Fibroblast of lung (primary cell): ENCODE measurements around the gene FAM13B. TPM values are rescaled to one million over a fixed set of nuclear protein-coding genes. Genes with fewer than 3 reads are reported as not detected.
"Not testable (repeated sequence)": the region's sequence is repeated elsewhere in the genome, so short reads cannot be mapped to it uniquely, and the experiment has no call there.

Experiments used
- DNase-seq, 2 donors: peaks; one replicate each; pipeline versions ENCODE4 v3.0.0 to v3.0.0-alpha.2; 2010; ENCODE audit warnings: low read depth in 2 of 2
- H2AFZ ChIP-seq: 2 replicates; pipeline ENCODE4 v1.5.1; 2012; ENCODE audit warnings: low read length, control low read depth, inconsistent platforms
- H3K27ac ChIP-seq: 2 replicates; pipeline ENCODE4 v1.5.1; 2011; ENCODE audit warnings: low read length, control low read depth; ENCODE audit not compliant: insufficient read depth
- H3K27me3 ChIP-seq: 2 replicates; pipeline ENCODE4 v1.5.1; 2011; ENCODE audit warnings: mild to moderate bottlenecking, low read length; ENCODE audit not compliant: control insufficient read depth, insufficient read depth
- H3K36me3 ChIP-seq: 2 replicates; pipeline ENCODE4 v1.5.1; 2011; ENCODE audit warnings: low read length; ENCODE audit not compliant: control insufficient read depth, insufficient read depth
- H3K4me1 ChIP-seq: 2 replicates; pipeline ENCODE4 v1.5.1; 2011; ENCODE audit warnings: low read length; ENCODE audit not compliant: control insufficient read depth, insufficient read depth; ENCODE audit errors: extremely low read depth
- H3K4me2 ChIP-seq: 2 replicates; pipeline ENCODE4 v1.5.1; 2011; ENCODE audit warnings: low read length, control low read depth; ENCODE audit not compliant: insufficient read depth; ENCODE audit errors: extremely low read depth
- H3K4me3 ChIP-seq, 4 experiments: fragments of 200-600 bp in 1 of 4; sonication (generic) in 1 of 4; replicated peaks in 1 of 4; 2 replicates each; pipeline ENCODE4 v1.5.1; 2011 to 2016; ENCODE audit warnings: low read length in 4 of 4, low read depth in 3 of 4, mild to moderate bottlenecking in 3 of 4, control low read depth in 2 of 4, inconsistent platforms in 1 of 4, mixed read lengths in 1 of 4; ENCODE audit not compliant: insufficient read depth in 1 of 4; ENCODE audit errors: control extremely low read depth in 1 of 4
- H3K79me2 ChIP-seq: 2 replicates; pipeline ENCODE4 v1.5.1; 2012; ENCODE audit warnings: mild to moderate bottlenecking, low read length, inconsistent platforms; ENCODE audit not compliant: control insufficient read depth, insufficient read depth
- H3K9ac ChIP-seq: 2 replicates; pipeline ENCODE4 v1.5.1; 2011; ENCODE audit warnings: mild to moderate bottlenecking, low read length, control low read depth; ENCODE audit not compliant: insufficient read depth
- H3K9me3 ChIP-seq: 2 replicates; pipeline ENCODE4 v1.5.1; 2012; ENCODE audit warnings: low read depth, low read length; ENCODE audit not compliant: control insufficient read depth, insufficient read depth
- H4K20me1 ChIP-seq: 2 replicates; pipeline ENCODE4 v1.5.1; 2011; ENCODE audit warnings: low read length; ENCODE audit not compliant: control insufficient read depth, insufficient read depth; ENCODE audit errors: extremely low read depth
- EZH2 ChIP-seq: IDR thresholded peaks from 2 replicates; pipeline ENCODE4 v1.5.1; 2012; ENCODE audit warnings: low read length, control low read depth, mild to moderate bottlenecking; ENCODE audit errors: missing control alignments
- polyA plus RNA-seq, 2 donors: library from polyadenylated mRNA; depleted of rRNA in 1 of 2; stranded (reverse) in 1 of 2; unstranded in 1 of 2; fragments of >200 nt; gene quantifications; 2 replicates each; pipeline ENCODE4 v1.2.1, GENCODE V29; 2011 to 2012; ENCODE audit warnings: missing spikeins in 1 of 2
- total RNA-seq: library from RNA; depleted of rRNA; stranded (reverse); fragments of >200 nt; gene quantifications from 2 replicates; pipeline ENCODE4 v1.2.1, GENCODE V29; 2014
- TF ChIP-seq, protein P1 (sequence below), 2 donors: IDR thresholded peaks in 1 of 2; conservative IDR thresholded peaks in 1 of 2; 1 replicate in 1 of 2; 2 replicates in 1 of 2; pipeline ENCODE4 v1.5.1; 2011 to 2012; ENCODE audit warnings: low read length in 2 of 2, control low read depth in 1 of 2, inconsistent platforms in 1 of 2, low read depth in 1 of 2, mild to moderate bottlenecking in 1 of 2

The FAM13B gene
- total and polyA plus RNA-seq, 2 donors (not counting 1 experiment from before 2014, with no cell fraction given): 20.7 to 25.1 TPM

DNA sequence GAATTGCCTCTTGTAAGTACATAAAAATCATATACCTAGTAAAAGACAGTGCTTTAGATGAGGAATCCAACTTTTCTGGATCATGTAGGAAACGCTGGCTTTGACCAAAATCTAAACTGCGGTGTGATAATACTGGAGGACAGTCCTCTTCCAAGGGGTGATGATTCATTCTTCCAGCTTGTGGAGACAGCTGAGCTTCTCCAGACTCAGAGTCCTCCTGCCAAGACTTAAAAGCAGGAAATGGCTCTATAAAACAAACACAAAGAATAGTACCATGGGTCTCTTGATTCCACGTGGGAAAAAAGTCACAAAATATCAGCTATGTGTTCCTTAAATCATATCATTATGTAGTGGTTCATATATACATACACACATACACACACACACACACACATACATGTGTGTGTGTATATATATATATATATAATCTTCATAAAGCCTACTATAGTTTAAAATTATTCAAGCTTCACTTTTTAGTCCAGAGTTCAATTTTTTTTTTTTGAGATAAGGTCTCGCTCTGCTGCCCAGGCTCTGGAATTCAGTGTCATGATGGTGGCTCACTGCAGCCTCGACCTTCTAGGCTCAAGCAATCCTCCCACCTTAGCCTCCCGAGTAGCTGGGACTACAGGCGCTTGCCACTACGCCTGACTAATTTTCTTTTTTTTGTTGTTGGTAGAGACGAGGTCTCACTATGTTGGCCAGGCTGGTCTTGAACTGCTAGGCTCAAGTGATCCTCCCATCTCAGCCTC lies 78.6 kb downstream of the FAM13B start:
- TF ChIP-seq, protein P1, sequence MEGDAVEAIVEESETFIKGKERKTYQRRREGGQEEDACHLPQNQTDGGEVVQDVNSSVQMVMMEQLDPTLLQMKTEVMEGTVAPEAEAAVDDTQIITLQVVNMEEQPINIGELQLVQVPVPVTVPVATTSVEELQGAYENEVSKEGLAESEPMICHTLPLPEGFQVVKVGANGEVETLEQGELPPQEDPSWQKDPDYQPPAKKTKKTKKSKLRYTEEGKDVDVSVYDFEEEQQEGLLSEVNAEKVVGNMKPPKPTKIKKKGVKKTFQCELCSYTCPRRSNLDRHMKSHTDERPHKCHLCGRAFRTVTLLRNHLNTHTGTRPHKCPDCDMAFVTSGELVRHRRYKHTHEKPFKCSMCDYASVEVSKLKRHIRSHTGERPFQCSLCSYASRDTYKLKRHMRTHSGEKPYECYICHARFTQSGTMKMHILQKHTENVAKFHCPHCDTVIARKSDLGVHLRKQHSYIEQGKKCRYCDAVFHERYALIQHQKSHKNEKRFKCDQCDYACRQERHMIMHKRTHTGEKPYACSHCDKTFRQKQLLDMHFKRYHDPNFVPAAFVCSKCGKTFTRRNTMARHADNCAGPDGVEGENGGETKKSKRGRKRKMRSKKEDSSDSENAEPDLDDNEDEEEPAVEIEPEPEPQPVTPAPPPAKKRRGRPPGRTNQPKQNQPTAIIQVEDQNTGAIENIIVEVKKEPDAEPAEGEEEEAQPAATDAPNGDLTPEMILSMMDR (conservative IDR thresholded peaks at IDR 0.05 in 1 of 2, IDR thresholded peaks at IDR 0.05 in 1 of 2; ENCODE audit: low read depth in 1 of 2, low read length in 2 of 2): no peak
- TF ChIP-seq EZH2: no peak
- Histone ChIP-seq H3K36me3 (no peaks in the 10 kb centered on the region), H3K9ac (no peak overlapping the region), H3K4me3 (peak overlapping the region in 3 of 4 experiments; percentile 27 to 31 (median 31)), H3K4me2 (peak overlapping the region; percentile 75), H3K4me1 (peaks cover 3% of the 10 kb centered on the region), H3K27ac (peak overlapping the region; percentile 8), H3K79me2 (no peaks in the 10 kb centered on the region), H4K20me1 (no peaks in the 10 kb centered on the region), H3K9me3 (no peaks in the 10 kb centered on the region), H3K27me3 (no peaks in the 10 kb centered on the region), H2AFZ (no peak overlapping the region)
- peak; percentile 86 to 93 for DNase-seq

DNA sequence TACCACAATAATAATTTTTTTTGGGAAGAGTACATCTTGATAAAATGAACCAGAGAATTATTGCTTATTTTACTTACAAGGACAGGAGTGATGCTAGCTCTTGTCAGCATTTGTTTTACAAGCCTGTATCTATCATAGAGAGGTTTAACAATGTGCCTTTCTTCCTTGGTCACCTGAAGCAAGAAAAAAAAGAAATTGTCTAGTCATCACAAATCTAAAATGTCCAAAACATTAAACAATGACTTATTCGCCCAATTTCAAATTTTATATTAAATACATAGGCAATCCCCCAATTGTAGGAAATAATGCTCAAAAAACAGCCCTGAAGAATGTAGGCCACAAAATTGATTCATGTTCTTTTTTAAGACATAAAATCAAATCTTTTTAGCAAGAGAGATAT lies 87.1 kb downstream of the FAM13B start:
- TF ChIP-seq, protein P1 (conservative IDR thresholded peaks at IDR 0.05 in 1 of 2, IDR thresholded peaks at IDR 0.05 in 1 of 2; ENCODE audit: low read depth in 1 of 2, low read length in 2 of 2): no peak
- TF ChIP-seq EZH2: no peak
- Histone ChIP-seq H3K36me3 (no peaks in the 10 kb centered on the region), H2AFZ (no peak overlapping the region)

DNA sequence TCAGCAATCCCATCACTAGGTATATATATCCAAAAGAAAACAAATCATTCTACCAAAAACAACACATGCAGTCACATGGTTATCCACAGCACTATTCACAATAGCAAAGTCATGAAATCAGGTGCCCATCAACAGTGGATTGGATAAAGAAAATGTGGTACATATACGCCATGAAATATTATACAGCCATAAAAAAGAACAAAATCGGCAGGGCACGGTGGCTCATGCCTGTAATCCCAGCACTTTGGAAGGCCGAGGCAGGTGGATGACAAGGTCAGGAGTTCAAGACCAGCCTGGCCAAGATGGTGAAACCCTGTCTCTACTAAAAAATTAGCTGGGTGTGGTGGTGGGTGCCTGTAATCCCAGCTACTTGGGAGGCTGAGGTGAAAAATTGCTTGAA lies 88.6 kb downstream of the FAM13B start:
- not testable (repeated sequence) for H3K4me2 ChIP-seq, H3K4me3 ChIP-seq, H3K9ac ChIP-seq, H3K27me3 ChIP-seq, H3K79me2 ChIP-seq, H3K4me1 ChIP-seq, DNase-seq, H4K20me1 ChIP-seq, H3K27ac ChIP-seq, H2AFZ ChIP-seq, H3K9me3 ChIP-seq, H3K36me3 ChIP-seq

More for the DNA sequence above, 87.1 kb downstream of the FAM13B start:
- Histone ChIP-seq H3K4me2 (no peak overlapping the region), H3K4me1 (no peaks in the 10 kb centered on the region), H3K27me3 (no peaks in the 10 kb centered on the region), H3K9ac (no peak overlapping the region), H3K4me3 (no peak overlapping the region), H3K27ac (no peak overlapping the region), H3K9me3 (no peaks in the 10 kb centered on the region), H3K79me2 (no peaks in the 10 kb centered on the region), H4K20me1 (no peaks in the 10 kb centered on the region)
- no peak for DNase-seq
